Esophagus muscularis mucosa (tissue), 3 donors: ENCODE data around the gene UROC1.

Experiments
- POLR2AphosphoS5 ChIP-seq, 2 donors: sonication (generic); formaldehyde crosslinking; IDR thresholded peaks; one replicate each; pipeline ENCODE4 v1.6.1; 2017; ENCODE audit warnings: antibody characterized with exemption in 2 of 2
- TF ChIP-seq, protein P1 (sequence below), 3 experiments: fragments of 200-600 bp in 2 of 3; fragments of 450-650 bp in 1 of 3; sonication (generic) in 2 of 3; IDR thresholded peaks; one replicate each; pipeline ENCODE4 v1.5.1; 2017 to 2019; ENCODE audit warnings: antibody characterized with exemption in 3 of 3, mild to moderate bottlenecking in 2 of 3, moderate library complexity in 1 of 3

DNA sequence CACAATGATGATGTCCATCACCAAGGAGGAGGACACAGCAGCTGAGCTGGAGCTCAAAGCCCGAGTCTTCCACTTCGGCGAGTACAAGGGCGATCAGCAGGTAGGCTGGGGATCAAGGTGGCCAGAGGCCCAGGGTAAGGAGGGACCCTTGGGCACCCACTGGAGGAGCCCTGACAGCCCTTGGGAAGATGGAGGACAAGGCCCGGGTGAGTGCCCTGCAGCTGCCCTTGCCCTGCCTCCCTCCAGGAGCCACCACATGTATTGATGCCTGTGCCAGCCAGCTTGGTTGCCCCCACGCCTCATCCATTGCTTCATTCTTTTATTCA, 84.5 kb downstream of the UROC1 start:
- TF ChIP-seq, protein P1, sequence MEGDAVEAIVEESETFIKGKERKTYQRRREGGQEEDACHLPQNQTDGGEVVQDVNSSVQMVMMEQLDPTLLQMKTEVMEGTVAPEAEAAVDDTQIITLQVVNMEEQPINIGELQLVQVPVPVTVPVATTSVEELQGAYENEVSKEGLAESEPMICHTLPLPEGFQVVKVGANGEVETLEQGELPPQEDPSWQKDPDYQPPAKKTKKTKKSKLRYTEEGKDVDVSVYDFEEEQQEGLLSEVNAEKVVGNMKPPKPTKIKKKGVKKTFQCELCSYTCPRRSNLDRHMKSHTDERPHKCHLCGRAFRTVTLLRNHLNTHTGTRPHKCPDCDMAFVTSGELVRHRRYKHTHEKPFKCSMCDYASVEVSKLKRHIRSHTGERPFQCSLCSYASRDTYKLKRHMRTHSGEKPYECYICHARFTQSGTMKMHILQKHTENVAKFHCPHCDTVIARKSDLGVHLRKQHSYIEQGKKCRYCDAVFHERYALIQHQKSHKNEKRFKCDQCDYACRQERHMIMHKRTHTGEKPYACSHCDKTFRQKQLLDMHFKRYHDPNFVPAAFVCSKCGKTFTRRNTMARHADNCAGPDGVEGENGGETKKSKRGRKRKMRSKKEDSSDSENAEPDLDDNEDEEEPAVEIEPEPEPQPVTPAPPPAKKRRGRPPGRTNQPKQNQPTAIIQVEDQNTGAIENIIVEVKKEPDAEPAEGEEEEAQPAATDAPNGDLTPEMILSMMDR (IDR thresholded peaks at IDR 0.05): no peak
- TF ChIP-seq POLR2AphosphoS5 (IDR thresholded peaks at IDR 0.05): no peak
